DOHH2 (cell line): ENCODE measurements around the gene ELOVL2.
"Not testable (repeated sequence)": the region's sequence is repeated elsewhere in the genome, so short reads cannot be mapped to it uniquely, and the experiment has no call there.

Source experiments
- H3F3A ChIP-seq: fragments of 200-600 bp; sonication (generic), shearing (Covaris generic); 2 replicates; pipeline ENCODE4 v1.6.0; 2016; ENCODE audit warnings: antibody characterized with exemption, mild to moderate bottlenecking; ENCODE audit not compliant: control insufficient read depth, insufficient read depth
- H3K27ac ChIP-seq: fragments of 200-600 bp; sonication (generic); 2 replicates; pipeline ENCODE4 v1.5.1; 2014; ENCODE audit warnings: low read depth, mild to moderate bottlenecking, low read length, moderate library complexity
- H3K27me3 ChIP-seq: fragments of 200-600 bp; sonication (generic); 2 replicates; pipeline ENCODE4 v1.6.1; 2014; ENCODE audit warnings: mild to moderate bottlenecking, low read length, mixed read lengths; ENCODE audit not compliant: control insufficient read depth
- H3K36me3 ChIP-seq: fragments of 200-600 bp; sonication (generic); 2 replicates; pipeline ENCODE4 v1.6.1; 2014; ENCODE audit warnings: mild to moderate bottlenecking, low read length, moderate library complexity, mixed read lengths; ENCODE audit not compliant: control insufficient read depth
- H3K4me1 ChIP-seq: fragments of 200-600 bp; sonication (generic); 2 replicates; pipeline ENCODE4 v1.6.1; 2014; ENCODE audit warnings: mild to moderate bottlenecking, low read length, mixed read lengths; ENCODE audit not compliant: control insufficient read depth
- H3K4me2 ChIP-seq: fragments of 200-600 bp; sonication (generic); 2 replicates; pipeline ENCODE4 v1.6.0; 2014; ENCODE audit warnings: mild to moderate bottlenecking, low read length, moderate library complexity
- H3K4me3 ChIP-seq: fragments of 200-600 bp; sonication (generic); 2 replicates; pipeline ENCODE4 v1.5.1; 2014; ENCODE audit warnings: mild to moderate bottlenecking, low read length, mixed read lengths
- H3K79me2 ChIP-seq: fragments of 200-600 bp; sonication (generic); 2 replicates; pipeline ENCODE4 v1.6.1; 2014; ENCODE audit warnings: mild to moderate bottlenecking, low read length, mixed read lengths; ENCODE audit not compliant: control insufficient read depth
- H3K9me2 ChIP-seq: fragments of 200-600 bp; sonication (generic); replicated peaks from 2 replicates; pipeline ENCODE4 v1.6.1; 2014; ENCODE audit warnings: mild to moderate bottlenecking, low read length, mixed read lengths; ENCODE audit not compliant: control insufficient read depth
- H3K9me3 ChIP-seq: fragments of 200-600 bp; sonication (generic); 2 replicates; pipeline ENCODE4 v1.6.1; 2014; ENCODE audit warnings: antibody characterized with exemption, low read length, mixed read lengths; ENCODE audit not compliant: control insufficient read depth, insufficient read depth
- H4K20me1 ChIP-seq: fragments of 200-600 bp; sonication (generic); 2 replicates; pipeline ENCODE4 v1.6.0; 2014; ENCODE audit warnings: low read depth, mild to moderate bottlenecking, antibody characterized with exemption, low read length, moderate library complexity; ENCODE audit not compliant: control insufficient read depth, insufficient read depth
- CTCF ChIP-seq: fragments of 200-600 bp; sonication (generic); IDR thresholded peaks from one replicate; pipeline ENCODE4 v1.5.1; 2014; ENCODE audit warnings: antibody characterized with exemption, mild to moderate bottlenecking, low read depth, low read length; ENCODE audit not compliant: poor library complexity, severe bottlenecking
- EZH2phosphoT487 ChIP-seq: fragments of 200-600 bp; sonication (generic); IDR thresholded peaks from 2 replicates; pipeline ENCODE4 v1.6.1; 2017; ENCODE audit warnings: borderline replicate concordance, mild to moderate bottlenecking, antibody characterized with exemption, low read length, moderate library complexity, mixed read lengths

ELOVL2 gene

GRCh38 chr6:10991115-10991514, 53.0 kb downstream of the ELOVL2 start:
- H3K4me1 ChIP-seq: no peaks in the 10 kb centered on the region
- H3K79me2 ChIP-seq: no peaks in the 10 kb centered on the region
- TF ChIP-seq CTCF (no peak), EZH2phosphoT487 (no peak)
- no peak overlapping the region for H3K4me2 ChIP-seq
- H3K36me3 ChIP-seq: no peaks in the 10 kb centered on the region
- no peaks in the 10 kb centered on the region for H4K20me1 ChIP-seq
- no peaks in the 10 kb centered on the region for H3K9me3 ChIP-seq
- no peaks in the 10 kb centered on the region for H3F3A ChIP-seq
- no peaks in the 10 kb centered on the region for H3K9me2 ChIP-seq
- H3K4me3 ChIP-seq: no peak overlapping the region
- peaks cover 7% of the 10 kb centered on the region; the same call in 1 of the 2 replicates for H3K27me3 ChIP-seq
- H3K27ac ChIP-seq: no peak overlapping the region

- Histone ChIP-seq H3K4me3 (no peak overlapping the region), H3K9me2 (no peaks in the 10 kb centered on the region), H3K27me3 (peaks cover 7% of the 10 kb centered on the region; the same call in 1 of the 2 replicates), H3K4me2 (no peak overlapping the region), H3K4me1 (no peaks in the 10 kb centered on the region), H3K9me3 (no peaks in the 10 kb centered on the region), H4K20me1 (no peaks in the 10 kb centered on the region), H3F3A (no peaks in the 10 kb centered on the region), H3K27ac (no peak overlapping the region), H3K79me2 (no peaks in the 10 kb centered on the region), H3K36me3 (no peaks in the 10 kb centered on the region)
- TF ChIP-seq CTCF (no peak), EZH2phosphoT487 (no peak)
Measured at GRCh38 chr6:10989587-10989986, 54.5 kb downstream of the ELOVL2 start.

- not testable (repeated sequence) for H3K4me2 ChIP-seq, H3K27me3 ChIP-seq, H3K4me3 ChIP-seq, H3F3A ChIP-seq, H3K4me1 ChIP-seq, H3K79me2 ChIP-seq, H3K27ac ChIP-seq, H3K9me2 ChIP-seq, H3K9me3 ChIP-seq, H3K36me3 ChIP-seq, H4K20me1 ChIP-seq
Measured at GRCh38 chr6:10984959-10985358, 59.1 kb downstream of the ELOVL2 start.

- Histone ChIP-seq H4K20me1 (no peaks in the 10 kb centered on the region), H3K9me3 (no peaks in the 10 kb centered on the region), H3K9me2 (no peaks in the 10 kb centered on the region), H3K4me1 (no peaks in the 10 kb centered on the region), H3K36me3 (no peaks in the 10 kb centered on the region), H3K27me3 (peaks cover 7% of the 10 kb centered on the region), H3K4me3 (no peak overlapping the region), H3F3A (no peaks in the 10 kb centered on the region), H3K79me2 (no peaks in the 10 kb centered on the region), H3K4me2 (no peak overlapping the region), H3K27ac (no peak overlapping the region)
- TF ChIP-seq EZH2phosphoT487: no peak
- no peak for TF ChIP-seq CTCF
Measured at GRCh38 chr6:10981409-10981808, 62.7 kb downstream of the ELOVL2 start.
